Hepatic stellate cell (primary cell): ENCODE data around the gene OXSM.

Source experiments
- DNase-seq: peaks from one replicate; pipeline ENCODE4 v3.0.0; 2011; ENCODE audit warnings: low spot score

Gene OXSM

DNA sequence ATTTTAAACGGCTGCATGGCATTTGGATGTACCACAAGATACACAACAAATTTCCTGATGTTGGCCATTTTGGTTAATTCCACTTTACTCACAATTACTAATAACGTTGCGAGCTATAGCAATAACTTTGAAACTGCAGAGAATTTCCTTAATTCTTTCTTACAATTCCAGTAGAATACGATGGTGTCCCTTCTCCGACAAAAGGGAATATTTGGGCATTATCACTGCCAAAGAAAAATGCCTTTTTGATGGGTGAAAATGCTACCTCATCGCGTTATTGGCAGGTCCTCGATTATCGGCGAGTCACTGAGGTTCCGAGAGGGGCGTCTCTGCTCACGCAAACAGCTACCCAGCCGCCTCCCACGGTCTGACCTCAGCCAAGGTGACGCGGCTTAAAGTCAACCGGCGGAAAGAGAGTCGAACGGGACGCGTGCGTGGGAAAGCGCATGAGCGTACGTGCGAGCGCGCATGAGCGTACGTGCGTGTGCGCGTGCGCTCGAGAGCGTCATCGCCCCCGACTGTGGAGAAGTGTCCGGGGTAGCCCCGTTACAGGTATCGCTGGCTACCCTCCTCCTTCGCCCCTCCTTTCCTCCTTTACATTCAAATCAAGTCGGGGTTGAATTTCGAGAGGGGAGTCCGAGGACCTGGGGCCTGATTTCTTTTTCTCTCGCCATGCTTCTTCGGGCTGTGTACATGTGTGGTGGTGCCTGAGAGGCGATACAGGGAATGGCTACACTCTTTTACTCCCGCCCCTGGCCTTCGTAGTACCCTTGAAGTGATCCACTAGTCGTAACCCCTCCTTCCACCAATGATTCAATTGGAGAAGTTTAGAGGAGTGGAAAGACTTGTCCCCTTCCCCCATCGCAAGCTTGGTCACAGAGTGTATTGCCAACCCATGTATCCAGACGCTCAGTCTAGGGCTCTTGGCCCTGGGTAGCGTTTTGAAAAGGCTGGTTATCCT lies at the start of gene OXSM:
OXSM (plus strand) TSS at position 495 of the 961 bp plus-strand sequence. CDS start 931 bp downstream, outside the sequence.
- peak; percentile 85 for DNase-seq

GRCh38 chr3:25744470-25744869 lies 45.4 kb upstream of the OXSM start:
- no peak for DNase-seq

DNA sequence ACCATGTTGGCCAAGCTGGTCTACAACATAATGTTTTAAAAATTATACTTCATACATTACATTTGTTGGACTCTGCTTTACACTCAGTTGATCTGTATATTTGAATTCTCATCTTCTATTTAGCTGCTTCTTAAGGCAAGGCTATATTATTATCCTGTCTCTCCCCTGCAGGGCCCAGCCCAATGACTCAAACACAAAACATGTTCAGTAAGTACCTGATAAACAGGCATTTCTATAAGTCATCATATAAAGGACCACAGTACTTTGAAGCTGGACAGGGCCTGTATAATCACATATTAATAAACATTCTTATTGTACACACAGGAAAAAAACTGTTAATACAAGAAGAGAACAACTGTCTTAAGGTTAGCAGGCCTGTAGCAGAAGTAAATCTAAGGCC lies 42.9 kb upstream of the OXSM start:
- no peak for DNase-seq

DNA sequence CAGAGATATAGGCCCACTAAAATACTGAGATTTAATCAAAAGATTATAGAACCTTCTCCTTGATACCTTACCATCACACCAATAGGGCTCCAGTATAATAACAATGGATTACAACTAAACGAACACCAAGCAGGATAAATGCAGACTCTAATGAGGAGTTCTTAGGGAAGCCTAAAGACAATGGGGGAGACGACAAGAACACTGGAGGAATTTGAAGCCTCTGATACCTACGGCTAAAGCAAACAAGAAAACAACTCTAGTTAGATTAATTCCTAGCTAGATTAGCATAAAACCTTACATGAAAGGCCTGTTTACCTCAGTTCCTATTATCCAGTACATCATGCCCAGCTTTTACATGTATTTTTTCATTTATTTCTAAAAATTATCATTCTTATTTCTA lies 41.7 kb upstream of the OXSM start:
- DNase-seq = no peak

GRCh38 chr3:25749031-25749581 lies 40.8 kb upstream of the OXSM start:
- no peak for DNase-seq

DNA sequence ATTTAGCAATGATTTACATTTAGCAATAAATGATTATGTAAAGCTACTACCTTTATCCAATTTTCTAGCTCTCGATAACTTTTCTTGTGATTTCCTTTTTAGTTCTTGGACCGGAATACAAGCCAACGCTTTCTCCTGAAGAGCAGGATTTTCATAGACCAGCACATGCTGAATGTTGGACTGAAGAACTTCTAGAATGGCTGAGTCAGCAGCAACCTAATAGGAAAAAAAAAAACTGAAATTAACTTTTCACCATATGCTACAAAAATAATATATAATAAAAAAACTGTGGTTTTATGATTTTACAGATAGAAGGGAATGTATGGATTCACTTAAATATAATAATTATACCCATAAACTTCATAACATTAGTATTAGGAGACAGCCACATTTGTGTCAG lies 38.8 kb upstream of the OXSM start:
- DNase-seq = no peak

GRCh38 chr3:25751725-25752124 lies 38.2 kb upstream of the OXSM start:
- no peak for DNase-seq

GRCh38 chr3:25768851-25769250 lies 21.0 kb upstream of the OXSM start:
- no peak for DNase-seq

GRCh38 chr3:25775936-25776335 lies 14.0 kb upstream of the OXSM start:
- no peak for DNase-seq

DNA sequence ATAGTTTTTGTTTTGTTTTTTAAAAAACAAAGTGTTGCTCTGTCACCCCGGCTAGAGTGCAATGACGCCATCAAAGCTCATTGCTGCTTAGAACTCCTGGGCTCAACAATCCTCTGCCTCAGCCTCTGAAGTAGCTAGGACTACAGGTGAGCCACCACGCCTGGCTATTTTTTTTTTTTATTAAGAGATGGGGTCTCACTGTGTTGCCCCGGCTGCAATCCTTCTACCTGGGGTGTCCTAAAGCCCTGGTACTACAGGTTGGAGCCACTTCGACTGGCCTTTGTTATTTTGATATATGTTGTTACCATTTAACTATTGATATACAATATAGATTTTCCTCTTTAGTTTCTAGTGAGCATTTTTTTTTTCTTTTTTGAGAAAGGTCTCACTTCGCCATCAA lies 9.3 kb upstream of the OXSM start:
- DNase-seq = no peak

GRCh38 chr3:25781145-25781757 lies 8.6 kb upstream of the OXSM start:
- DNase-seq = no peak

GRCh38 chr3:25781758-25782594 lies 7.9 kb upstream of the OXSM start:
- no peak for DNase-seq

GRCh38 chr3:25782636-25782937 lies 7.3 kb upstream of the OXSM start:
- DNase-seq = no peak

DNA sequence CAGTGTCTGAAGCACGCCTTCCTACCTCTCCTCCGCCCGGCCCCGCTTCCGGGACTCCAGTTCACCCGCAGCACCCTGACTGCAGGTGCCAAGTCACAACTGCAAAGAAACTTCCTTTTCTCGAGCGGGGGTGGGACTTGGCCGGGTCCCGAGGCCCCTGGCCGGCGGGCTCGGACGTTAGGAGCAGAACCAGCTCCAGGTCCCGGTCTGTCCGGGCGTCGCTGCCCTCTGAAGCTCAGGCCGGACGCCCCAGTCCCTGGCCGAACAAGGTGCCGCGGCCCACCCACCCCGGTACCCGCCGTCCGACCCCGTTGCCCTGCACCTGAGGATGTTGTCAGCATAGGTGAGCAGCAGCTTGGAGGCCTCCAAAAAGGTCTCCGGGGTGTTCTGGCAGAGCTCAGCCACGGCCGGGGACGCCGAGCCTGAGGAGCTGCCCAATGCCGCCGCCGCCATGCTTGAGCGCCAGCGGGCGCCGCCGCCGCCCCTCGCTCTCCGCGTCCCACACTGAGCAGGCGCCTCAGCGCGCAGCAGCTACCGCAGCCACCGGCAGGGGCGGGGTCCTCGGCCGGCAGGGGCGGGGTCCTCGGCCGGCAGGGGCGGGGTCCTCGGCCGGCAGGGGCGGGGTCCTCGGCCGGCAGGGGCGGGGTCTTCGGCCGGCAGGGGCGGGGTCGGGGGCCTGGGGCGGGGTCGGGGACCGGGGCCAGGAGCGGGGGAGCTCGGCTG lies 6.8 kb upstream of the OXSM start, which contains the start of gene NGLY1:
NGLY1 (minus strand) TSS at position 506 of the 723 bp plus-strand sequence; CDS start at position 453, 53 bp downstream.
- DNase-seq = peak; percentile 88

GRCh38 chr3:25783661-25784512 lies 6.0 kb upstream of the OXSM start:
- peak; percentile 38 for DNase-seq

- no peak for DNase-seq
Measured at GRCh38 chr3:25784971-25785370, 4.9 kb upstream of the OXSM start.

- DNase-seq = no peak
Measured at GRCh38 chr3:25785826-25786225, 4.1 kb upstream of the OXSM start.

DNA sequence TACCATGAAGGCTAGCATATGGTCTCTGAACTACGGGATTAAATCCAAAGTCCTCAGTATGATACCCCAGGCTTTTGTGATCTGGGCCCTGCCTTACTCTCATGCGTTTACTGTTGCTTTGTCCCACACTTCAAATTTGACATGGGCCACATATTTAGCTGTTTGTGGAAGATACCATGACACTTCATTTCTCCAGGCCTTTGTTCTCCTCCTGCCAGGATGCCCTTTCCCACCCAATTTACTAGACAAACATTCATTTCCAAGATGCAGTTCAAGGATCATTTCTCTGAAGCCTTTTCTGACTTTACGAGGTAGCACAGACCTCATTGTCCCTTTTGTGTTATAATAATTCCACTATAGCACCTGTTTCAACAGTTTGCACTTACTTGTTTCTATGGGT lies 2.2 kb upstream of the OXSM start:
- DNase-seq = no peak

DNA sequence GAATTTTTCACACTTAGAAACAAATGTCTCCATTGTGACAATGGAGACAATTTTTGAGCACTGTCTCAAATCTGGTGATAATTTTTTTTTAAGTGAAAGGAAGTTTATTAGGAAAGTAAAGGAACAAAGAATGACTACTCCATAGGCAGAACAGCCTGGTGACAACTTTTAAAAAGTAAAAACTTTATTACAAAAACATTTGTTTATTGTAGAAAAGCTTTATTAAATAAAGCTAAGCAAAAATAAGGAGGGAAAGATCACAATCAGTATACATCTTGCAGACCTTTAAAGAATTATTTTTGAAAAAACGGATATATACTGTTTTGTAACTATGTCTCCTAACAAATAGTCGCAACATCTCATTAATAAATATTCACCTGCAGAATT lies 688 bp upstream of the OXSM start:
- no peak for DNase-seq

- DNase-seq = no peak
Measured at GRCh38 chr3:25801786-25802185, 11.9 kb downstream of the OXSM start.

GRCh38 chr3:25803833-25804232 lies 13.9 kb downstream of the OXSM start:
- DNase-seq = no peak
